H9 (cell line): Measurements from ENCODE around the gene KCNH4. TPM values are rescaled to one million over a fixed set of nuclear protein-coding genes. Genes with fewer than 3 reads are reported as not detected.

Source experiments
- DNase-seq: peaks from one replicate; pipeline ENCODE4 v3.0.0-alpha.2; 2017
- H2AFZ ChIP-seq: one replicate; pipeline ENCODE4 v1.6.1; 2013; ENCODE audit warnings: mild to moderate bottlenecking, low read length, control low read depth, moderate library complexity
- H2AK5ac ChIP-seq: 2 replicates; pipeline ENCODE4 v1.6.1; 2013; ENCODE audit warnings: low read length, control low read depth, mixed read lengths; ENCODE audit not compliant: insufficient read length
- H2BK120ac ChIP-seq: one replicate; pipeline ENCODE4 v1.6.1; 2013; ENCODE audit warnings: low read depth, mild to moderate bottlenecking, low read length, control low read depth, inconsistent platforms; ENCODE audit not compliant: poor library complexity, severe bottlenecking
- H2BK12ac ChIP-seq: 2 replicates; pipeline ENCODE4 v1.6.1; 2013; ENCODE audit warnings: low read length, control low read depth, mixed read lengths, low read depth; ENCODE audit not compliant: insufficient read length
- H2BK15ac ChIP-seq: 2 replicates; pipeline ENCODE4 v1.6.1; 2013; ENCODE audit warnings: low read depth, low read length, control low read depth
- H2BK20ac ChIP-seq: one replicate; pipeline ENCODE4 v1.6.1; 2013; ENCODE audit warnings: low read depth, mild to moderate bottlenecking, low read length, control low read depth, inconsistent platforms; ENCODE audit not compliant: poor library complexity, severe bottlenecking
- H2BK5ac ChIP-seq: 2 replicates; pipeline ENCODE4 v1.6.1; 2013; ENCODE audit warnings: low read length, control low read depth, mixed read lengths; ENCODE audit not compliant: insufficient read length
- H3K14ac ChIP-seq: 2 replicates; pipeline ENCODE4 v1.6.1; 2013; ENCODE audit warnings: low read length, control low read depth; ENCODE audit not compliant: insufficient read depth
- H3K18ac ChIP-seq: 2 replicates; pipeline ENCODE4 v1.6.1; 2013; ENCODE audit warnings: low read depth, mild to moderate bottlenecking, mixed read lengths, low read length, control low read depth; ENCODE audit not compliant: insufficient read length
- H3K23ac ChIP-seq: 2 replicates; pipeline ENCODE4 v1.6.1; 2013; ENCODE audit warnings: low read length, control low read depth, mixed read lengths, low read depth; ENCODE audit not compliant: insufficient read length
- H3K23me2 ChIP-seq: 2 replicates; pipeline ENCODE4 v1.6.1; 2013; ENCODE audit warnings: low read depth, mild to moderate bottlenecking, mixed read lengths, low read length, control low read depth; ENCODE audit not compliant: insufficient read length, poor library complexity, severe bottlenecking
- H3K27ac ChIP-seq: 2 replicates; pipeline ENCODE4 v1.5.1; 2013; ENCODE audit warnings: low read length, control low read depth, mixed read lengths, low read depth; ENCODE audit not compliant: insufficient read length
- H3K27me3 ChIP-seq: 2 replicates; pipeline ENCODE4 v1.6.1; 2013; ENCODE audit warnings: low read length, control low read depth, inconsistent platforms; ENCODE audit not compliant: insufficient read depth
- H3K4ac ChIP-seq: 2 replicates; pipeline ENCODE4 v1.6.1; 2013; ENCODE audit warnings: low read depth, mild to moderate bottlenecking, control low read depth, inconsistent platforms, low read length, moderate library complexity
- H3K4me1 ChIP-seq: 2 replicates; pipeline ENCODE4 v1.6.1; 2013; ENCODE audit warnings: low read length, control low read depth, inconsistent platforms; ENCODE audit not compliant: insufficient read depth
- H3K4me2 ChIP-seq: 2 replicates; pipeline ENCODE4 v1.6.1; 2013; ENCODE audit warnings: low read length, control low read depth, mixed read lengths; ENCODE audit not compliant: insufficient read length, insufficient read depth
- H3K56ac ChIP-seq: 2 replicates; pipeline ENCODE4 v1.6.1; 2013; ENCODE audit warnings: low read depth, mild to moderate bottlenecking, mixed read lengths, low read length, control low read depth; ENCODE audit not compliant: insufficient read length
- H3K79me1 ChIP-seq: 2 replicates; pipeline ENCODE4 v1.6.1; 2013; ENCODE audit warnings: low read depth, mild to moderate bottlenecking, moderate library complexity, low read length, control low read depth, inconsistent platforms; ENCODE audit not compliant: insufficient read depth, poor library complexity, severe bottlenecking
- H3K79me2 ChIP-seq: 2 replicates; pipeline ENCODE4 v1.6.1; 2013; ENCODE audit warnings: low read length, control low read depth, inconsistent platforms; ENCODE audit not compliant: insufficient read depth
- H3K9ac ChIP-seq: 2 replicates; pipeline ENCODE4 v1.6.1; 2013; ENCODE audit warnings: low read length, control low read depth, mixed read lengths; ENCODE audit not compliant: insufficient read length; ENCODE audit errors: extremely low read depth
- H3K9me3 ChIP-seq: one replicate; pipeline ENCODE4 v1.6.1; 2013; ENCODE audit warnings: low read depth, low read length, inconsistent platforms; ENCODE audit not compliant: control insufficient read depth
- H3T11ph ChIP-seq: one replicate; pipeline ENCODE4 v1.6.1; 2013; ENCODE audit warnings: mild to moderate bottlenecking, low read length, control low read depth, inconsistent platforms
- H4K20me1 ChIP-seq: one replicate; pipeline ENCODE4 v1.6.1; 2013; ENCODE audit not compliant: control insufficient read depth, insufficient read length, insufficient read depth
- H4K5ac ChIP-seq: 2 replicates; pipeline ENCODE4 v1.6.1; 2013; ENCODE audit warnings: low read depth, mild to moderate bottlenecking, mixed read lengths, low read length, control low read depth; ENCODE audit not compliant: insufficient read length
- H4K8ac ChIP-seq: replicated peaks from 2 replicates; pipeline ENCODE4 v1.6.1; 2013; ENCODE audit warnings: low read length, control low read depth, mixed read lengths, low read depth; ENCODE audit not compliant: insufficient read length
- H4K91ac ChIP-seq: 2 replicates; pipeline ENCODE4 v1.6.1; 2013; ENCODE audit warnings: low read depth, mild to moderate bottlenecking, moderate library complexity, mixed read lengths, low read length, control low read depth; ENCODE audit not compliant: insufficient read length
- H3K27ac Mint-ChIP-seq, 3 experiments: 2 replicates in 2 of 3; 3 replicates in 1 of 3; pipeline ENCODE4 v1.8.0; 2020 to 2021; ENCODE audit warnings: mixed read lengths in 3 of 3, mild to moderate bottlenecking in 1 of 3, moderate library complexity in 1 of 3
- H3K27me3 Mint-ChIP-seq: 2 replicates; pipeline ENCODE4 v1.8.0; 2021; ENCODE audit warnings: low read depth, mild to moderate bottlenecking, moderate library complexity, mixed read lengths
- H3K36me3 Mint-ChIP-seq, 3 experiments: 2 replicates in 2 of 3; 3 replicates in 1 of 3; pipeline ENCODE4 v1.8.0; 2020 to 2021; ENCODE audit warnings: low read depth in 3 of 3, mixed read lengths in 3 of 3; ENCODE audit not compliant: insufficient read depth in 1 of 3
- H3K4me1 Mint-ChIP-seq, 2 experiments: 2 replicates each; pipeline ENCODE4 v1.8.0; 2020; ENCODE audit warnings: mixed read lengths in 2 of 2
- H3K4me3 Mint-ChIP-seq, 2 experiments: 2 replicates in 1 of 2; 3 replicates in 1 of 2; pipeline ENCODE4 v1.8.0; 2020 to 2021; ENCODE audit warnings: mild to moderate bottlenecking in 2 of 2, mixed read lengths in 2 of 2, moderate library complexity in 1 of 2
- H3K9me3 Mint-ChIP-seq, 2 experiments: 2 replicates in 1 of 2; 3 replicates in 1 of 2; pipeline ENCODE4 v1.8.0; 2020; ENCODE audit warnings: mild to moderate bottlenecking in 2 of 2, mixed read lengths in 2 of 2, moderate library complexity in 1 of 2
- WGBS: extraction: QIAGEN DNeasy Blood & Tissue Kit; methylation state at CpG from one replicate; pipeline ENCODE4 v1.1.7; 2013; ENCODE audit warnings: missing lambda C conversion rate, low lambda C conversion rate, mixed read lengths; ENCODE audit not compliant: insufficient read length; ENCODE audit errors: extremely low coverage; 5-methylcytosine and 5-hydroxymethylcytosine counted together
- total RNA-seq: library from RNA; stranded (reverse); gene quantifications from 2 replicates; pipeline ENCODE4 v1.2.1, GENCODE V29; 2021
- TF ChIP-seq, protein P1 (sequence below): fragments of 200-600 bp; sonication (generic); conservative IDR thresholded peaks from 3 replicates; pipeline ENCODE4 v1.8.0; 2021; ENCODE audit warnings: antibody characterized with exemption, mild to moderate bottlenecking

The KCNH4 gene
- total RNA-seq, 1 experiment from 2014 or later, result not detected

DNA sequence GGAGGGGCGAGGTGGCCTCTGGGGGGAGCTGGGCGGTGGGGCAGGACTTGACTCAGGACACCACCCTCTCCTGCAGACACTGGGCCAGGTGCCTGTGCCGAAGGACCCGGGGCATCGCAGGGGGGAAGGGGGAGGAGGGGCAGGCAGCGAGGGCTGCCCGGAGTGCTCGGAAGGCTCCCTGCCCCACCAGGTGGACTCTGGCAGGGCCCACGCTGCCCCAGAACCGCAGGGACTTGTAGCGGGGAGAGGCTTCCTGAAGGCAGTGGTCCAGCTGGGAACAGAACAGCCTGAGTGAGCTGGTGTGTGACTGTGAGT, 8.7 kb upstream of the KCNH4 start:
- TF ChIP-seq, protein P1, sequence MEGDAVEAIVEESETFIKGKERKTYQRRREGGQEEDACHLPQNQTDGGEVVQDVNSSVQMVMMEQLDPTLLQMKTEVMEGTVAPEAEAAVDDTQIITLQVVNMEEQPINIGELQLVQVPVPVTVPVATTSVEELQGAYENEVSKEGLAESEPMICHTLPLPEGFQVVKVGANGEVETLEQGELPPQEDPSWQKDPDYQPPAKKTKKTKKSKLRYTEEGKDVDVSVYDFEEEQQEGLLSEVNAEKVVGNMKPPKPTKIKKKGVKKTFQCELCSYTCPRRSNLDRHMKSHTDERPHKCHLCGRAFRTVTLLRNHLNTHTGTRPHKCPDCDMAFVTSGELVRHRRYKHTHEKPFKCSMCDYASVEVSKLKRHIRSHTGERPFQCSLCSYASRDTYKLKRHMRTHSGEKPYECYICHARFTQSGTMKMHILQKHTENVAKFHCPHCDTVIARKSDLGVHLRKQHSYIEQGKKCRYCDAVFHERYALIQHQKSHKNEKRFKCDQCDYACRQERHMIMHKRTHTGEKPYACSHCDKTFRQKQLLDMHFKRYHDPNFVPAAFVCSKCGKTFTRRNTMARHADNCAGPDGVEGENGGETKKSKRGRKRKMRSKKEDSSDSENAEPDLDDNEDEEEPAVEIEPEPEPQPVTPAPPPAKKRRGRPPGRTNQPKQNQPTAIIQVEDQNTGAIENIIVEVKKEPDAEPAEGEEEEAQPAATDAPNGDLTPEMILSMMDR, result no peak
- no peaks in the 10 kb centered on the region for H4K20me1 ChIP-seq
- H3K56ac ChIP-seq, result no peak overlapping the region
- no peaks in the 10 kb centered on the region for H3K9me3 Mint-ChIP-seq
- H3K27me3 Mint-ChIP-seq, result peaks cover 18% of the 10 kb centered on the region
- no peak overlapping the region; a peak in 1 of 7 replicates for H3K27ac Mint-ChIP-seq
- H3K9ac ChIP-seq, result no peak overlapping the region
- H3K4me2 ChIP-seq, result no peak overlapping the region
- no peak overlapping the region for H2BK15ac ChIP-seq
- no peak overlapping the region for H2BK20ac ChIP-seq
- H4K5ac ChIP-seq, result no peak overlapping the region
- H3K36me3 Mint-ChIP-seq, result no peaks in the 10 kb centered on the region
- no peak overlapping the region for H3K14ac ChIP-seq
- H3K4ac ChIP-seq, result no peak overlapping the region
- no peak overlapping the region for H3K27ac ChIP-seq
- H2AFZ ChIP-seq, result no peak overlapping the region
- H3K23ac ChIP-seq, result no peak overlapping the region
- H3K27me3 ChIP-seq, result peaks cover 2% of the 10 kb centered on the region; the same call in 1 of the 2 replicates
- H3K4me3 Mint-ChIP-seq, result no peak overlapping the region
- no peak overlapping the region for H2BK5ac ChIP-seq
- no peak for DNase-seq
- H3K79me2 ChIP-seq, result no peaks in the 10 kb centered on the region
- H3K79me1 ChIP-seq, result no peaks in the 10 kb centered on the region
- H2BK12ac ChIP-seq, result no peak overlapping the region
- H4K91ac ChIP-seq, result no peak overlapping the region
- no peak overlapping the region for H3T11ph ChIP-seq
- WGBS, result no CpG with 5 or more reads among the region's 11 CpGs
- no peak overlapping the region for H2AK5ac ChIP-seq
- H3K23me2 ChIP-seq, result peaks cover 6% of the 10 kb centered on the region
- no peaks in the 10 kb centered on the region for H3K4me1 ChIP-seq
- H3K9me3 ChIP-seq, result no peaks in the 10 kb centered on the region
- peaks cover 15 to 42% of the 10 kb centered on the region in 2 experiments for H3K4me1 Mint-ChIP-seq
- H3K18ac ChIP-seq, result no peak overlapping the region
- H4K8ac ChIP-seq, result no peak overlapping the region
- no peak overlapping the region for H2BK120ac ChIP-seq
